ENCODE results near the gene GOT1.

Gene GOT1

GRCh38 chr10:99357691-99358090, 72.7 kb downstream of the GOT1 start:
- TF ChIP-seq, protein P1, sequence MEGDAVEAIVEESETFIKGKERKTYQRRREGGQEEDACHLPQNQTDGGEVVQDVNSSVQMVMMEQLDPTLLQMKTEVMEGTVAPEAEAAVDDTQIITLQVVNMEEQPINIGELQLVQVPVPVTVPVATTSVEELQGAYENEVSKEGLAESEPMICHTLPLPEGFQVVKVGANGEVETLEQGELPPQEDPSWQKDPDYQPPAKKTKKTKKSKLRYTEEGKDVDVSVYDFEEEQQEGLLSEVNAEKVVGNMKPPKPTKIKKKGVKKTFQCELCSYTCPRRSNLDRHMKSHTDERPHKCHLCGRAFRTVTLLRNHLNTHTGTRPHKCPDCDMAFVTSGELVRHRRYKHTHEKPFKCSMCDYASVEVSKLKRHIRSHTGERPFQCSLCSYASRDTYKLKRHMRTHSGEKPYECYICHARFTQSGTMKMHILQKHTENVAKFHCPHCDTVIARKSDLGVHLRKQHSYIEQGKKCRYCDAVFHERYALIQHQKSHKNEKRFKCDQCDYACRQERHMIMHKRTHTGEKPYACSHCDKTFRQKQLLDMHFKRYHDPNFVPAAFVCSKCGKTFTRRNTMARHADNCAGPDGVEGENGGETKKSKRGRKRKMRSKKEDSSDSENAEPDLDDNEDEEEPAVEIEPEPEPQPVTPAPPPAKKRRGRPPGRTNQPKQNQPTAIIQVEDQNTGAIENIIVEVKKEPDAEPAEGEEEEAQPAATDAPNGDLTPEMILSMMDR (IDR thresholded peaks at IDR 0.05; ENCODE audit: low read depth, low read length, missing control alignments): no peak
- DNase-seq (ENCODE audit: low read depth): no peak
- no peak overlapping the region for H3K4me3 ChIP-seq (ENCODE audit: low read depth, low read length)

GRCh38 chr10:99353182-99353581, 77.2 kb downstream of the GOT1 start:
- TF ChIP-seq, protein P1 (IDR thresholded peaks at IDR 0.05; ENCODE audit: low read depth, low read length, missing control alignments): no peak
- DNase-seq (ENCODE audit: low read depth): no peak
- no peak overlapping the region for H3K4me3 ChIP-seq (ENCODE audit: low read depth, low read length)

DNA sequence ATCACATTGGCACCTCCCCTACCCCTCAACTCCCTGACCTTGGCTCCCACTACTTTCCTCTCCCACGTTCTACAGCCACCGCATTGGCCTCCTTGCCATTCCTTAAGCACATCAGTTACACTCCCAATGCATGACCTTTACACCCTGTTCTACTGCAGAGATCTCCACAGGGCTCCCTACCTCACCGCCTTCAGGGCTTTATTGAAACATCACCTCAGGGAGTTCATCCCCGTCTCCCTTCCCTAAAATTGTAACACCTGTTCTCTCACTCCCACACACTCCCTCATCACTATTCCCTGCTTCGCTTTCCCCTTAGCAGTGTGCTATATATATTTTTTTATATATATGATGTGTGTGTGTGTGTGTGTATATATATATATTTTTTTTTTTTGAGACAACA, 82.8 kb downstream of the GOT1 start:
- TF ChIP-seq, protein P1 (IDR thresholded peaks at IDR 0.05; ENCODE audit: low read depth, low read length, missing control alignments): no peak
- no peak for DNase-seq (ENCODE audit: low read depth)
- H3K4me3 ChIP-seq (ENCODE audit: low read depth, low read length): no peak overlapping the region

All from GM12864 (cell line).